ENCODE results near the gene ADAM23.
A peak's percentile ranks its signal among the peaks of the same experiment; 100 is the strongest.

ADAM23 gene

DNA sequence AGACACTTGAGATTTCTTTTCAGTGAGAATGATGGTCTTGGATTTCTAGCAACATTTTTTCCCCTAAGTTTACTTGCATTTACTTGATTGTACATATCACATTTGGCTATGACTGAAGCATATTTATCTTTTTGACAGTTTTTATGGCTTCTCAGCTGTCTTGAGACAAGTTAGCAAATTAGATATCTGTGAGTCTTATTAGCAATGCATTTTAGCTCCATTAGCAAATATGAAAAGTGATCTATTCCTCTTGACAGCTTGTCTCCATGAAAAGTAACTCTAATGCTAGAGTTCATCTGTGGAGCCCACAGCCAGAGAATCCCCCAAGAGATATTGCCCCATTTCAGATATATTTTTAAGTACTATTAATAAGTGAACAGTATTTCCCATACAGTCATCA is 126.9 kb downstream of the ADAM23 start:
- no peak for DNase-seq

DNA sequence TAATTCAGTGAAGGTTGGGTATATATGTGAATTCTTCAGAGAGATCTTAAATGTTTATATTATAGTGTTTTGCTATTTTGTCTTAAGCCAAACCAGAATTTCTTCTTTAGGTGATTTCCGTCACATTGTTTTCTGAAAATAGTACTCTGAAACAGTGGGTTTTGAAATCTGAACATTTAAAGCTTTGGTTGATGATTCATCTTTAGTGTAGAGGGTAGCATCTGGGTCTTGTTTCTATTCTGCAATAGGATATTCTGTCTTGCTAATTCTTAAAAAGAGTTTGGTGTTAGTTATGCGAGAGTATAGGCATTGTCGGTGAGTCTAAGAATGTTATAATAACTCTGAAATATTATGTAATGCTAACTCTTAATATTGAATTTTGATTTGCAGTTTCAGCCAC is 129.4 kb downstream of the ADAM23 start:
- DNase-seq: no peak

DNA sequence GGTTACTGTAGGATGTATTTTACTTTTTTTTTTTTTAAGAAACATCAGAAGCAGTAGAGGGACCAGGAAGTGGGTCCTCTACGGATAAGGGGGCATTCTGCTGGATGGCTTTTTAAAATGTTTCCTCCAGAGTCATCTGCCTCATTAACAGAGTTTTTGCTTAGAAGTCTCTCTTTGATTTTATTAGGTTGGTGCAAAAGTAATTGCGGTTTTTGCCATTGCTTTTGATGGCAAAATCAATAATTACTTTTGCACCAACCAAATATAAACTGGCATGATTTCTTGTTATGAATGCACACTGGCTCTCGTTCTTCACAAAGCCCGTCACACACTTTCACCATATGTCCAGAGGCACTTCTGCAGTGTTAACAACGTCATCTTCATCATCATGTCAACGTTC is 130.5 kb downstream of the ADAM23 start:
- no peak for DNase-seq

DNA sequence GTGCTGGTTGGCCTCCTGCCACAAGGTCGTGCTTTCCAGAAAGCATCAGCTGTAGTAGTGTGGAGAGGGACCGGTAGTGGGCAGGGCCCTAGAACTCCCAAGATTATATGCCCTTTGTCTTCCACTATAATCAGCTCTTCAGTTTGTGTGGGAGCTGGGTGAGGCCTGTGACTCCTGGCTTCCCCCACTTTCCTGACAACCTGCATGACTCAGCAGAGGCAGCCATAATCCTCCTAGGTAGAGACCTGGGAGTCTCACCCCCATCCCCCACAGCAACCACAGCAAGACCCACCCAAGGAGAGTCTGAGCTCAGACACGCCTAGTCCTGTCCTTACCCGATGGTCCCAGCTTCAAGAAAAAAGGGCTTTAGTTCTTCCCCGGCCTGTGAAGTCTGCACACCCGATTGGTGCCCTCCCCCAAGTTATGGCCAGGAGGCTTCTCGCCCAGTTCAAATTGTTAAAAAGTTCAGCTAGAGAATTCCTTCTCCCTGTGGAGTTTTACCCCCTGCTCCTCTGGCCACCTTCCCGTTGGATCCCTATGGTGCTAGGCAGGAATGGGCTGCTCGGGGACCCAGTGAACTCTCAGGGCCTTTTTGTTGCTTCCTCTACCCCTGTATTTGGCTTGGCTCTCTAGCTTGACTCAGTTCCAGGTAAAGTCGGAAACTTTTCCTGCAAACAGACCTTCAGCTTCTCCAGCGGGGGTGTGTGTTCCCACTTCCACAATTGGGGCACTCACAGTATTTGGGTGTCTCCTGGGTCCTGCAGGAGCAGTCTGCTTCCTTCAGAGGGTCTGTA is 141.2 kb downstream of the ADAM23 start:
- DNase-seq: no peak

DNA sequence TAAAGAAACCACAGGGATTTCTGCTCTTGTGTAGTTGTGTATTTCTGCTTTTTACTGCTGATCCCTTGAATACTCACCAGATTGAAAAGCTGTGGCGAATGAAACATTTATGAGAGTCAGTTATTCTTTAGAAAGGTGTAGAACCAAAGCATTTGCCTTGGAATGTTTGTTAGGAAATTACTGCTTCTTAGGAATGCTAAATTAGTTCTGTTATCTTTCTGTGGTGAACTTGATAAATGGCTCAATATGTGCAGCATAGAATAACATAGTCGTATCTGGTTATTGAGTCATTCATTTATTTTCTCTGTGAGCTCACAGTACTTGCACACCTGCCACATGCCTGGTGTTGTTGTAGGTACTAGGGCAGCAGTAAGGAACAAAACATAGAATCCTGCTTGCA is 142.0 kb downstream of the ADAM23 start:
- DNase-seq: no peak

DNA sequence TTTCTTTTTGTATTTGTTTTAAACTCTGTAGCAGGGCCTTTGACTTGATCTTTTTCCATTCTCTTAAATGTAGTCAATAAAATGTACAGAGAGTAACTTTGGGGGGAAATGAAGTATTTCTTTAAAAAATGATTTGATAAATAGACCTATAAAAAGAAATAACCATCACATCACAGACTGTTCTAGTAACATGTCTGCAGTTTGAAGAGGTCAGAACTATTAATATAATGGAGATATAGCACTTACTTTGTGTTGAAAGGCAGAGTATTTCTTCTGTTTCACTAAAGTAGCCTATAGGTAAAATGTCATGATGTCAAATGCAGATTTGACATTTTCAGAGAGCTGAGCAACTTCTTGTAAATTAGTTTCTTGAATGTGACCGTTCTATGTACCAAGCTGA is 143.3 kb downstream of the ADAM23 start:
- no peak for DNase-seq

DNA sequence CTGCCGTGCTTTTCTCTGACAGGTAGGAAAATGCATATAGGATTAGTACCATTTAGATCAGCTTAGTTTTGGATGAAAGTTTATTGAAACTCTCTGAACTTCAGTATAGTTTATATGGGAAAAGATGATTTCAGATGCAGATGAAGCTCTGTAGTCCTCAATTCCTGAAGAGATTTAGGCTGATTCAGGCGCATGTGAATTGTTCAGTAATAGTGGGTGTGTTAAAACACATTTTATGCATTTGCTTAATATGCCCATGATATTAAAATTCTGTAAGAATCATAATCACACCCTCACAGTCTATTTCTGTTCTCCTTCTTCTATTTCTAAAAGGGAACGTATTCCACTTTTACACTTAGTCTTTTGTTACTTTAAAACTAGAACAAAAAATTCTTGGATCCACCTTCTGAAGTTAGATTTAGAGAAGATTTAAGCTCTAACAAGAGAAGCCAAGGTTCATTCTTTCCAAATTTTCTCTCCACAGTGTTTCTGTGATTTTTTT is 154.4 kb downstream of the ADAM23 start:
- no peak for DNase-seq

DNA sequence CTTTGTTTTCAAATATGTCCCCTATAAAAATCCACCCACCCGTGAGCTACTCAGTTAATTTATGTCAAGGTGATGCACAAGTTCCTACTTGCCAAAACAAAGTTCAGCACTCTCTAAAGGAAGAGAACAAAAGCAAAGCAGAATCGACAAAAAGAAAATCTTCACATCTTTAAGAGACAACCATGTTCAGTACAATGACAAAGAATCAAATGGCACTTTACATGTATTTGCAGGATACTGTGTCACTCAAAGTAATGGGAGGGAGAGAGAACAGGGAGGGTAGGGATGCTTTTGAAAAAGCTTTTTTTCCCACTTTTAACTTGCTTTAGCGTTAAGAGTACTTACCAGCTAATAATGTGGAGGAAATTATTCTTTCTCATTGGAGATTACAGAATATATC is 159.9 kb downstream of the ADAM23 start:
- DNase-seq: no peak

DNA sequence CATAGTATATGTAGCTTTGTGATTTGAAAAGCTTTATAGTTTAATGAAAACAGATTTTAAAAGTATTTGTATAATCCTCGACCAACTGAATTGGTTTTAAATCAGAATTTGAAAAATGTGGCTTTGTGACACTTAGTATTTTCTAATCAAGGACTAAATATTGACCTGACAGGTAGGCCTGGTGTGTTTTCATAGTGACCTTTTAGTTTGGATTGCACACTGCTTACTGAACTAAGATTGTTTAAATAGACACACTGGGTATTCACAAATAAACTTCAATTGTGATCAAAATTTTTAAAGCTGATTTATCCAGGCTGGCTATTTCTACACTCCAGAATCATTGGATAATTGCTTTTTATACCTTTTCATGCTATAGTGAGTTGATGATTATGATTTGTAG is 167.1 kb downstream of the ADAM23 start:
- no peak for DNase-seq

DNA sequence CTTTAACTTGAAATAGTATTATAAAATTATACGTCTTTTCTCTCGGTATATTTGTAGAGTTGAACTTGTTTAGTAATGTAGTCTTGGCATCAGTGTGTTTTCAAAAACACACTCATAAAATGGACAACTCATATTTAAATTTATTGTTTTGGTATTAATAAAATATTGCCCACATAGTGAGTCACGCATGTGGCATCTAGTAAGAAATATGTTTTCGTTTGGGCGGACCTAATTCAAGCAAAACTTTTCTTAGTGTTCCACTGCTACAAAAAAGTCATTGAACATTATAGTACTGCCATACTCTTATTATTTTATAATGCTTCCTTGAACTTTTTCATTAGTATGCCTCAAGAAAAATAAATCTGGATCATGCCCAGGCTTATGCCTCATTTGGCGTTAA is 167.9 kb downstream of the ADAM23 start:
- no peak for DNase-seq

DNA sequence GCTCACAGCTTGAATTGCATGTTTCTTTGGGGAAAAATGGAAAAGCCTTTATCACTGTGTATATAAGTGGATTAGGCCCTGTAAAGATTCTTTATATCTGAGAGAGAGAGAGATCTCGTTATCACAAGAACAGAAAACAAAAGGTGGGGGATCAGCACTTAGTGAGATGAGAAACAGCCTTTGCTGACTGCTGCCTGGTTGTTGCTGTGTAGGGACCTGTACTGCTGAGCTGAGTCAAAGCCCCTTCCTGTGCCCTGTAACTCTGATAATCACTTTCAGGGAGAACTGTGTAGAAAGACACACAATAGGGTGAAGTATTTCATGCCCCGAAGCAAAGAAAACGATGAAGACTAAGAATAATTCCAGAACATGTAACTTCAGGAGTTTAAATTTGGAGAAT is 168.4 kb downstream of the ADAM23 start:
- DNase-seq: no peak

DNA sequence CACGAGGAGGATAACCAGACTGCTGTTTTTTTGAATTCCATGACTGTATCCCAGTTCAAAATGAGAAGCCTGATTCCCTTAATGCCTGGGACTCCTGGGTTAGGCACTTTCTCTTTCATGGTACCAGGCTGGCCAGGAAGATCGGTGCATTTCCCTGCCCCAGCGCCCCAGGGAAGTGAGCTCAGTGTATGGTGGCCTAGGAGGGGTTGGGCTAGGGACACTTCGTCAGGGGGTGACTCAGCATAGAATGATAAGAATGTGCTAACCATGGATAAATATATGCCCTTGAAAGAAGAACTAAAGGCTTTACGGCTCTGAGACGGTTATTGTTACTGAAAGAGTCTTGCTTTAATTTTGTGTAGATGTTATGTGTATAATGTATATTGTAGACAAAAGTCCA is 171.5 kb downstream of the ADAM23 start:
- no peak for DNase-seq

DNA sequence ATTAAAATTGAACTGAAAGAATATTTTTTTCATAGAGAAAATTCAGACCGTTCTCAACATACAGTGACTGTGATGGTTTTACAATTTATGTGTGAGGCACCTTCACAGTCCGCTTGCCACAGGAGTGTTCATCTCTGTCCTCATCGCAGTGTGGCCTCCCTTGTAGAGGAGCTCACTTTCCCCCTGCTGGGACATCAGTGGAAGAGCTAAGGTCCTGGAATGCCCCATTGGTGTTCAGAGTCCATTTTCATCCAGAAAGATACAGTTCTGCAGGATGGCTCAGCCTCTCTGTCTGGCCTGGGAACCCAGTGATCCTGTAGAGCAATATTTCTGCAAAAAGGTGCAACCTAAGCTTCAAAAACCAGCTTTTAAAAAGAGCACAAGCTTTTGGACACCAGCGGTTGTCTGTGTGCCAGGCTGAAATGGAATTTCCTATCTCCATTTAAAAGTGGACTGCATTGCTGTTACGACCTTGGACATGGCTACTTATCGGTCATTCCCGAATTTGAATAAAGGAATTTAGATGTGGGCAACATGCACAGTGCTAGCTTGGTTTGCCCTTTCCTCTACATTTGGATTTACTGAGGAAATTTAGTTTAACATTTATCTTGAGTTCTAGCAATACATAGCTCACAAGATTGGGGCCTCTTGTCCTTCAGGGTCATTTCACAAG is 172.2 kb downstream of the ADAM23 start:
- no peak for DNase-seq

DNA sequence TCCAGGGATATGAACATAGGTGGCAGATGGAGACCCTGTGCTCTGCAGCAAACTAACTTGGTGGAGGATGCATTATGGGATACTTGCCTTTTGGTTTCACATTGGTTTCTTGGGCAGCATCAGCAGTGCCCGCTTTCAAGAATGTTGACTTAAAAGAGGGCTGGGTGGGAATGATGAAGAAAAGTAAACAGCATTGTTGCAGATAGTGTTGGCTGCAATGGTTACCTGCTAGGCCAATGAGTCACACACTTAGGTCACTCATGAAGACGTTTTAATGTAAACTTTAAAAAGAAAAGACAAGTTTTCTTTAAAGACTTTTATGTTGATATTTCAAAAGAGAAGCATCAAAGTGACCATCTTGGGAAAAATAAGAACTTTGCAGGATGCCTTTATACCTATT is 172.8 kb downstream of the ADAM23 start:
- no peak for DNase-seq

DNA sequence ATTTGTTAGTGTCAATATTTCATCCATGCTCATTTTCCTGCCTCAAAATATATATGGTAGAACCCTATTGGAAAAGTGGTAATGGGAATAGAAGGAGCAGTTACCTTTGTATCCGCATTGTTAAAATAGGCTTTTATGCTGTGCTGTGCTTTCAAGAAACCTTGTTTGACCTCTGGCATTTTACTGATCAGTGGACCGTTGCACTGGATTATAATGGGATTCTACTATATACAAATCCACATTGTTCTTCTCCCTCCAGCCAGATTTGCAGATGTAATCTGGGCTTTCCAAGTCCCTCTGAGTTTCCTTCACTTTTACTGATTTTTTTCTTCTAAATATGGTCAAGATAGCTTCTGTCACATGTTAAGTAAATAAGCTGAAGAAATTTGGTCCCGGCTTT is 175.7 kb downstream of the ADAM23 start:
- no peak for DNase-seq

DNA sequence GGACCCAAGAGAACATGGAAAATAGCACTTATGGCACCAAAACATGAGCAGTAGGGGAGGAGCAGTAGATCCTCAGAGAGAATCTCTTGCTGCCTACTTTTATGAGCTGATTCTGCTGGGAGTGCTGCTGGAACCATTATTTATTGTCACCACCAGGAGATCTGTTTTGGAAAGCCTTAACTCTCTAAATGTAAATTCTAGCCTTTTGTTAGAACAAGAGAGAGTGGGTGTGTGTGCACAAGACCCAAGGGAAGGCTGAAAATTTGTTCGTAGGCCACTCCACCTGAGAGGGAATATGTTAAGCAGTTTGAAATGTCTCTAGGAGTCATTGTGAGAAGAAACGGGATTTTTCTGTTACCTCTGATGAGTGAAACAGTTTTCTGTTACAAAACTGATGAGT is 182.8 kb downstream of the ADAM23 start:
- no peak for DNase-seq

DNA sequence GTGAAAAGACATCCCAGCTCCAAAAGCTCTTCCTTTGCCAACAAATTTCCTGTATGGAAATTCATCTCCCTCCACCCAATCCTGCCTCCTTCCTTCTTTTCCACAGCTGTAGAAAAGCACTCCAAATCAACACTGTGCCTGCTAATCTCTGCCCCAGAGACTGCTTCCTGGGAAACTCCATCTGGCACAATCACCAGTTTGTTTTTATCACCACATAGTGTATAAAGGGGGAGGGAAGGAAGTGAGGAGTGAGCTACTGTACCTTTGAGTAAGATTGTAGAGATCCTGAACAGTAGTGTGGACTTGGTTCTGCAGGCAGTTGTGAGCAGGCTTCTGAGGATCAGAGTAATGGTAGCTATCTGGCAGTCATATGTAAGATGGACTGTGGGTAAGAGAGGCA is 184.3 kb downstream of the ADAM23 start:
- DNase-seq: peak; percentile 6

DNA sequence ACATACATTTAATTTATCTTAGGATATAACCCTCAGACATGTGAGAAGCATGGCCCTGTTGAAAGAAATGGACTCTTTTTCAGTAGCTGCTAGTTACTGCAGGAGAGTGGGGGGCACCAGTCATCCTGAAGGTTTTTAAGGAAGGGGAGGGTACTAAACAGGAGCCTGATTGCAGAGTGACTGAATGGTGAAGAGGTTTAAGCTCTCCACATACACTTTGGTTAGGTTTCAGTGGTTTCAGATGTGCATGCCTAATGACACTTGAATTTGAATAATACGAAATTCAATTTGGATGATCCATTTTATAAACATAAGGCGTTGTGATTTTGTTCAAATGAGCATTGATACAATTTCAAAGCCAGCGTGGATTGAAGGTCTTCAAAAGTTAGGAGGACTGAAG is 188.0 kb downstream of the ADAM23 start:
- DNase-seq: no peak

DNA sequence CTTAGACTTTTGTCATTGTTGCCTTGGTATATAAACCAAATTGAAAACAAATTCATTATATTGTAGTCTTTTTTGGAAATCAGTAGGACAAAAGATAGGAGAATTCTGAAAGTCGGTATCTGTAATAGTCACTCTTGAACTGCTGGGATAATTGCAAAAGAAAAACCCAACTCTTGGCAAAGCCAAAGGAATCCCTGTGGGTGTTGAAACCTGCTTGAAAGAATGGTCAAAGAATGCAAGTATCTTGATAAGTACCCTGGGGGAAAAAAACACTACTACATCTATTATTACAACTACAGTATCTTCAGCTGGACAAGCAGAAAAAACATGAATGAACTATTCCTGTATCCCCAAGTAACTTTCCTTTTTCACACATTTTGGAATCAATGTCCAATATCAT is 191.7 kb downstream of the ADAM23 start:
- no peak for DNase-seq

DNA sequence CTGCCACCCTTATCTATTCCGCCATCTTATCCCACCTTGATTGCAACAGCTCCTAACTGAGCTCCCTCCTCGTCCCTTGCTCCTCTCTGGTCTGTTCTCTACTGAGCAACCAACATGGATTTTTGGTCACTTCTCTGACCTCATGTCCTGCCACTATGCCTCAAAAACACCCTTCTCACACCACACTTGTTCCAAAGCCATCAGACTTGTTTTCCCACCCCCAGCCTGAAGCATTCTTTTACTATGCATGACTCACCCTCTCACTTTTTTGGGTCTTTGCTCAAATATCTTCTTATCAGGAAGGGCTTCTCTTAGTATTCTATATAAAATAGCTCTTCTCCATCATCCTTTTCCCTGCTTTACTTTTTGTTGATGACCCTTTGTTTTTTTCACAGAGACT is 196.3 kb downstream of the ADAM23 start:
- no peak for DNase-seq

DNA sequence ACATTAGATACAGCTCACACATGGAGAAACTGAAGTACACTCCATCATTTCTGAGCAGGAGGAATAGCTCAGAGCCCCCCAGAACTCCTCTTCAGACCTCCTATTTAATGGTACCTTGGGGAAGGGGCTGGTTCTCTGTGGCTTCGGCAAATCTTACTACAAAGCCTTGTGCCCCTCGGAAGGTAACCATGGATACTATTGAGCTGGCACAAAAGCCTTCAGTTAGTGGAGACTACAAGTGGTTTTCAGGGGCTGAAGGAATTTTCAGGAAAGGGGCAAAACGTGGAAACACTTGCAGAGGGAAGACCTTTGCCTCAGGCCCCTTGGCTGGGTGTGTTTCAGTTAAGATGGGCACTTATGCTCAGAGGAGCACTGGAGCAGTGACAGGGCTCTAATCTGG is 197.9 kb downstream of the ADAM23 start:
- DNase-seq: no peak

DNA sequence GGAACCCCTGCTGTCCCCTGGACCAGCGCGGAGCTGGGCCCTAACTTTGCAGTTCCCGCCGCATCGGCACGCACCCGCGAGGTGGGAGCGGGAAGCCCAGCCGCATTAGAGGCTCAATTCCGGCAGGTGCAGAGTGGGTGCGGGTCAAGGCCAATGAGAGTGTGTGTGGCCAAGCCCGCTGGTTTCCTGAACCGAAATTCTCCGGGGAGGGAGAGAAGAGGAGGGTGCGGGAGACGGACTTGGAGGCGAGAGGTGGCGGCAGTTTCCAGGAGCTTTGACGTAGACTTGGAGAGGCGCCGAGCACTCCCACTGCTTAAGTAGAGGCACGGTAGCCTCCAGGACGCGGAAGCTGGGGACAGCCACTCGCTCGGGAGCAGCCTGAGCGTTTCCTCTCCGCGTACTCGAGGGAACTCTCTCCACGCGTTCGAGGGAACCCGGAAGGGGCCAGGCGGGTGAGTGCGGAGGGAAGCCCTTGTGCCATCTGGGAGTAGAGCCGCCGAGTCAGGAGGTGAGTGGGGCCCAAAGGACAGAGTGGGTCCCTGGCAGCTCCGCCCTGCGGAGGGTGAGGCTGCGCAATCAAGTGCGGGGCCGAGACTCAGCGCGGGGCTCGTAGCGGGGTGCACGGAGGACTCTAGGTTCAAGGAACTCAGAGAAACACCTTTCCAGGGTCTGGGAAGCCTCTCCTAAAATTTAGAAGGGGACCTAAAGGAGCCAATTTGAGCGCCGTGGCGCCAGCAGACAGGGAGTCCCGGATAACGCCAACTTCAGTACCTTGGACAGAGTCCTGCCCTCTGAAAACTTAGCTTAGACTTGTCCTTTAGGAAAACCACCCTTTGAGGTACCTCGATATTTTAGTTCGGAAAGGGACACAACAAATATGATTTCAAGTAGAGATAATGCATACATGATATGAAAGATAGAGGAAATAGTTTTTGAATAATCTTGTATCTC is 199.0 kb downstream of the ADAM23 start, which contains the start of gene FAM237A:
TSS of gene FAM237A (plus strand) at position 413 of the 951 bp plus-strand sequence. CDS start 1,750 bp downstream, outside the sequence.
- no peak for DNase-seq

DNA sequence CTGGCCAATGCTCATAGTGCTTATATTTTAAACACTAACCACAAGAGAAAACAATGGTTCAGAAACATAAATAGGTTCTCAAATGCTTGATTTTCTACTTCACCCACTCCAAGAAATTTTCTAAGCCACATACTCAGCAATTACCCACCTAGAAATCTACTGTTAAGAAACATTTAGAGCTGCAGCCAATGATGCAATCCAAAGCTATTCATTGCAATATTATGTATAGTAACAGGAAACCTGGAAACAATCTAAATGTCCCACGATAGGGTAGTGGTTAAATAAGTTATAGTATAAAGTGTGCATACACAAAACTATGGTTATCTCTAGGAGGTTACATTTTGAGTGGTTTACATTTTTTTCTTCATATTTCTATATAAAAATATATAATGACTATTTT is 204.7 kb downstream of the ADAM23 start:
- DNase-seq: no peak
